GM21390 (cell line): ENCODE data around the gene DKK3.

Source experiments
- ATAC-seq: cut with Tn5 transposase; IDR thresholded peaks from one replicate; pipeline ENCODE4 v1.9.1; 2021; ENCODE audit not compliant: unreplicated experiment

DKK3 gene

DNA sequence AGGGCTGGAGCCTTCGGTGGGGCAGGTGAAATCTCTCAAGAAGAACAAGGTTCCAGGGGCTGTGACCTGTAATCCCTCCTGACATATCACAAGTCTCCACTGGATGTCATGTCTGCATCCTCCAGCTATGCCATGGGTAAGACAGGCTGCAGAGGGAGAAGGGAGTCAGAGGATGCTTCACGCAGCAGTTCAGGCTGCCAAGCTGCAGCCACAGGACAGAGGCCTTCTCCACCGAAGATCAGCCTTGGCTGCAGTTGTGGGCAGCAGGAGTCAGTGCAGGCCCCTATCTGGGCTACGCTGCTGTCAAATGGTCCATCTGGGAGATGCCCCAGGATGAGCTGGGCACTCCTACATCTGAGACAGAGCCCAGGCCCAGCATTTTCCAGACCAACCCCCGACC, 25.0 kb downstream of the DKK3 start:
- no peak for ATAC-seq

DNA sequence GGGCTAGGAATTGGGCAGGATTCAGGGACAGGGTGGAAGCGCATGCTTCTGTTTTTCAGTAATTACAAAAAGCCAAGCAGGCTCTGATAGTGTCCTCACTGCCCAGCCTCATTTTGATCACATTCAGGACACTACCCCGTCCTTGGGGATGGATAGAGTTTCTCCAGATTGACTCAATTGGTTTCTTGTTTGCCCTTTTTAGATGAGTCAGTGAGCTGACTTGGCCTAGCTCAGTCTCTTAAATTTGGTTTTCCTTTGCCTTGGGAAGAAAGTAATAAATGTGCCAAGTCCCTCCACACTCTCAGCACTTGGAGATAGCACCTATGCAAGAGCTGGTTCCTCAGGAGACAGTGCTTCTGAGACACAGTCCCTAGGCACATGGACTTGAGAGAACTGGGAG, 25.5 kb downstream of the DKK3 start:
- ATAC-seq: no peak

DNA sequence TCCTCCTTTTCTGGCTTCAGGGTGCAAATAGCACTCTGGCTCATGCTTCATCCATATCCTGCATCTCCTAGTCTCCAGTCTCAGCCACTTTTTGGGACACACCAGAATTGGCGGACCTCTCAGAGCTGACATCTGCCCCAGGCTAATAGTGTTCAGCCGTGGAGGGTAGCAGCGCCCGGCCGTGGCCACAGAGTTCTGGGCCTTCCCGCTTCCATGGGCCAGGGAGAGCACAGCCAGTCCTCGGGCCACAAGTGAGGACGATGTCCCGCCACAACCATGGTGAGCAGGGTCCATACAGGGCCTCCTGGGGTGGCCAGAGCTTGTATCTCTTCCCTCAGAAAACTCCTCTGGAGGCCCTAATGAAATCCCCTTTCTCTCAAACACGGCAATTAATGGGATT, 26.0 kb downstream of the DKK3 start:
- ATAC-seq: no peak

DNA sequence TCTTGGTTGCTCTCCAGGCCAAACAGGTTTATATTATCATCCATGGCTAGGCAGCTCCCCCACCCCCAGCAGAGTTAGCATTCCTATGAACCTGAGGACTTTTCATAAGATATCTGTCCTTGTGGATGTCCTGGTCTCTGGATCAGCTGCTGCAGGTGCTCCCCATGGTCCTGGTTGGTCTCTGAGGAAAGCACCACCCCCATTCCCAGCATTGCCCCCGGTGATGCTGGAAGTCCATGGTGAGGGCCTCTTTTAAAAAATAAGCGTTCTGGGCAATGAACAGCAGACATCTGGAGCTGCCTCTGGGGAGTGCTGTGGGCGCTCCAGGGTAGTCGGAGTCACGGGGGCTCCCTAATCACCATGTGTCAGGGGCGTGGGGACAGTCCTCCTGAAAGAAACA, 26.6 kb downstream of the DKK3 start:
- ATAC-seq: no peak

DNA sequence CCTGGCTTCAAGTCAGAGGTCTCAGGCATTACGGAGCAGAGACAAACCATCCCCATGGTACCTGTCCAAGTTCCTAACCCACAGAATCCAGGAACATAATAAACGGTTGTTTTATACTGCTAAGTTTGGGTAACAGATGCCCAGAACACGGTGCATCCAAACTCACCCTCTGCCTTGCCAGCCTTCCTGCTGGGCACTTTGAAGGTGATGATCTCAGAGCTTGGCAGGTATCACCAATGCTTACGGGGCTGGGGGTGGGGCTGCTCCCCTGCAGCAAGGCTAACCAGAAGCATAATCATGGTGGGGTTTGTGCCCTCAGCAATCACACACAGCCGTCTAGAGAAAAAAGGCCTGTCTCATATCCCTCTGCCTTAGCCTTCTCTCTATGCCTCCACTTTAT, 27.1 kb downstream of the DKK3 start:
- ATAC-seq: no peak

DNA sequence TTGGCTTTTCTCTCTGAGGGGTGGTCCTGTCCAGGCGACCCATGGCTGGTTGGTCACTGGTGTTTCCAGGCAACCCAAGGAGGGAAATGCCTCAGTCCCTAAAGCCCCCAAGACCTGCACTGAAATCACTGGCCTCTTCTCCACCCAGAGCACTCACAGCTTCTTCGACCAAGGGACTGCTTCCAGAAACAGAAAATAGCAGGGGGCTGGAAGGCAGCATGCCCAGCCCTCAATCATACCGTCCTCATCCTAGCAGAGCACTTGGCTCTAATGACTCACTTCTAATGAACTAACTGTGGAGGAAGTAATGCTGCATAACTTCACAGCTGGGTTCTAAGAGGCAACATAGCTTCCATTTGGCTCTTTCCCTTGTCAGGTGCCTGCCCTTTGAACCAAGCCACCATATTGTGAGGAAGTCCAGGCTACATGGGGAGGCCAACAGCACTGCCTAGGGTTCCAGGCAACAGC, 27.6 kb downstream of the DKK3 start:
- ATAC-seq: no peak

DNA sequence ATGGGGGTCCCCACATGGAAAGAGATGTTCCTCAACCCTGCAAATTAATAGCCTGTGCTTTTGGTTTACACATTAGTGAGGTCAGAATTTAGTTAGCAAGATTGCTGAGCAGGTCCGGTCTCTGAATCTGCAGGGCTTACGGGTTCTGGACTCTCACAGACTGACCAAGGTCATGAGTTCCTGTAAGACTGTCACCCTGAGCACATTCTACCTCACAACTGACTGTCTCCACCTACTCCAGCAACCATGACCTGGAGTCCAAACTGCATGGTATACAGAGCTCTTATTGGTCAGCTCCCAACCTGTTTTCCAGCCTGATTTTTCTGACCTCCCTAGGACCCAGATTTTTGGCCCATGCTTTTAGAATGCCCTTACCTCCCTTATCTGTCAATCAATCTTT, 28.2 kb downstream of the DKK3 start:
- ATAC-seq: no peak

DNA sequence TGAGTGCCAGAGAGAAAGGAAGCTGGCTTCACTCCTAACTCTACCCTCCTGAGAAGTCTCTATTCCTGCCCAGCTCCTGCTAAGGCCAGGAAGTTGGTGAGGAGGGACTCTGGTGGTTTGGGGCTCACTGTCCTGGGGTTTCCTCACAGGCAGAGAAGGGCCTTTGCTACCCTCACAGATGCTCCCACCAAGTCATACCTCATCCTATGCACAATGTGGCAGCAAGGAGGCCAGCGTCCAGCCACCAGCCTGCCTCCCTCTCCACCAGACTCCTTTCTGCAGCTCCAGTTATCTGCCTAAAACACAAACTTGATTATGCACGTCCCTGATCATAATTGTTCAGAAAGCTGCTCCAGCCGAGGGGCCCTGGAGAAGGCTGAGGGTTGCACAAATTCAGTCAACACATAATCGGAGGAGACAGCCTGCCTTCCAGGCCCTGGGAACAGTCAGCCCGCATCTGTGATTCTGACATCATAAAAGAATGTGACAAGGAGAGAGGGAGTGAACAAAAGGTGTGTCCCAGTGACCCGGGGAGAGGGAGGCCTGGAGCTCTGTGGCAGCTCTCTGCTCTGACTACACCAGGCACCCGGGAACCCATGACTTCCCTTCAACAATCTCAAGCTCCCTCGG, 28.8 kb downstream of the DKK3 start:
- ATAC-seq: no peak

DNA sequence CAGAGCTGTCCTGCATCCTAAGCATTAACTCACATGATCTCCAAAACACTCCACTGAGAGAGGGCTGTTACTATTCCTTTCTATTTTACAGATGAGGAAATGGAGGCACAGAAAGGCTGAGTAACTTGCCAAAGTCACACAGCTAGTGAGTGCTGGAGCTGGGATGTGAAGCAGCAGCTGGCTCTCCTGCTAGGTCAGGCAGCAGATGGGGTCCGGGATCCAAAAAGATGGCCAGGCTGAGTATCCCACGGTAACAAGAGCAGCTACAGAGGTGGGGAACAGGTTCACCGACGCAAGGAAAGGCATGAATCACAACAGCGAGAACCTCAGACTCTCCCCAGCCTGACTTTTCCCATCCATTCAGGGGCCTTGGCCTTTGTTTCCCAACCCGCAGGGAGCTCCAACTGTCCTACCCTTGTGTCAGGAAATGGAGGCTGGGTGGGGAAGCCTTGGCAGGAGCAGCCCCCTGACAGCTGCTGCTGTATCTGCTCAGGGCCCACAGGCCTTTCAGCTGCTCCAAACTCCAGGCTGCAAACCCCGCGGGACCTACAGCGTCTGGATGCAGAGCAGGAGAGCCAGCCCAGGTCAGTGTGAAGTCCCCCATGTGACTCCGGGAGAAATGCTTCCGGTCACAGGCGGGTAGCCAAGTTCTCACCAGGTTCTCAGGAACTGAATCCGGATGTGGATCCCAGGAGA, 29.5 kb downstream of the DKK3 start:
- no peak for ATAC-seq

DNA sequence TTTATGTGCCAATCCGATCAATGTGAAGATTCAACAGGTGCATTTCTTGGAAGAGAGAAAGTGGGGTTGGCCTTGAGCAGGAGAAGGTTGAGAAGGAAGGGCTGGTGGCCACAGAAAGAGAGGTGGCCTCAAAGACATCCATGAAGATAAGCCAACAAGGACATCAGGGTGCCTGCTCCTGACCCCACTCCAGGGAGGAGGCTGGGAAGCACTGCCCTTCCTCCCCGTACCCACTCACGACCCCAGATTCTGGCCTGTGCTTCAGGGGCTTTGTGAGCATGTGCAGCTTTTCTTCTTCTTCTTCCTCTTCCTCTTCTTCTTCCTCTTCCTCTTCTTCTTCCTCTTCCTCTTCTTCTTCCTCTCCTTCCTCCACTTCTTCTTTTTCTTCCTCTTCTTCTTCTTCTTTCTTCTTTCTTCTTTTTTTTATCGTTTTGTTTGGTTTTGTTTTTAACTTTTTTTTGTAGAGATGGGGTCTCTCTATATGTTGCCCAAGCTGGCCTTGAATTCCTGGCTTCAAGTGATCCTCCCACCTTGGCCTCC, 30.3 kb downstream of the DKK3 start:
- ATAC-seq: no peak

DNA sequence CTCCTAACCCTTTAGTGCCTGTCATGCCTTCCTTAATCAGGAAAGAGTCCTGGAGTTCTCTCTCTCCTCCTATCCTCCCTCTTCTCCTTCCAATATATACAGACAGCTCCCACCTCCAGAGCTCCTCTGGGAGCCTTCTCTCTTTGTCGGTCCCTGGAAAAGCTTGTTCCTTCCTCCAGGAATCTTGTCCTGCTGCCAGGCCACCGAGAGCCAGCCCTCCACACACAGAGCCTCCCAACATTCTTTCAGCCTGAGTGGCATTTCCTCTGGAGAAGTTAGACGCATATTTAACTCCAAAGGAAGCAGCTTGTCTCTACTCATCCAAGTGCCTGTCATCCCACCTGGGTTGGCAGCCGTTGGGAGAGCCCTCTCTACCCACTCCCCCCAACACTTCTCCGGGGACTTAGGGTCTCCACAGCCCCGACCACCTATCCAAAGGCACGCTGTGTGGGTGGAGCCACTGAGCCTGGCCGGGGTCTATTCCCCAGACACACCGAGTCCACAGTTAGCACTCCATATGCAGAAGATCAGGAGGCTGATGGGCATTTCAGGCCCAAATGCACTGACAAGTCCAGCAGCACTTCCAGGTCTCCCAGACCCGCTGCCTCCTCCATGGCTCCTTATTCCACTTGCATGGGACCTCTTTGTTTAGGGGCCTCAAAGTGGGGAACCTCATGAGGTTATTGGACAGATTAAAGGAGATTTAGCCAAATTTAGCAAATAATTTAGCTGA, 31.1 kb downstream of the DKK3 start:
- no peak for ATAC-seq

DNA sequence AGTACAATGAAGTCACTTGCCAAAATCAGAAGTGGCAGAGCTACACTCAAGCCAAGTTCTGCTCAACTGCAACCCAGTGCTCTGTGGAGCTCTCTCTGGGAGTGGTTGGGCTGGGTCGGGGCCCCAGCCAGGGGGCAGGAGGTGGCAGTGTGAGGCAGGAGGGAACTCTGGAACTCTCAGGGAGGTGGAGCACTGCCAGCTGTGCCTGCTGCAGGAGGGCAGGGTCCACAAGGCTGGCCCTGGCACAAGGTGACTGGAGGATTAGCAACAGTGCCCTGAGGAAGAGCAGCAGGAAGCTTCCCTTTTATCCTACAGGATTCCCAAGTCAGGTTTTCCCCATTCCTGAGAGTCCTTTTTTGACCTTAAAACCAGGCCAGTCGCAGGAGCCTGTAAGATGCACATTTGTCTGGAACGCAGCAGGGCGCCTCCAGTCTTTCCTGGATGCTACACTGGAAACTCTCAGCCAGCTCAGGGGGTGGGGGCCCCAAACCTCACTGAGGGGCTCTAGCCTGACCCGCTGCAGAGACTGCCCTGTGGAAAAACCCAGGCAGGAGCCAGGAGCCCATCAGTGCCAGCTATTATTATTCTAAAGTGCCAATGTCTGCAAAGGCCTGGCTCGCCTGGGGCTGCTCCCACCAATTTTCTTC, 31.8 kb downstream of the DKK3 start:
- ATAC-seq: no peak

DNA sequence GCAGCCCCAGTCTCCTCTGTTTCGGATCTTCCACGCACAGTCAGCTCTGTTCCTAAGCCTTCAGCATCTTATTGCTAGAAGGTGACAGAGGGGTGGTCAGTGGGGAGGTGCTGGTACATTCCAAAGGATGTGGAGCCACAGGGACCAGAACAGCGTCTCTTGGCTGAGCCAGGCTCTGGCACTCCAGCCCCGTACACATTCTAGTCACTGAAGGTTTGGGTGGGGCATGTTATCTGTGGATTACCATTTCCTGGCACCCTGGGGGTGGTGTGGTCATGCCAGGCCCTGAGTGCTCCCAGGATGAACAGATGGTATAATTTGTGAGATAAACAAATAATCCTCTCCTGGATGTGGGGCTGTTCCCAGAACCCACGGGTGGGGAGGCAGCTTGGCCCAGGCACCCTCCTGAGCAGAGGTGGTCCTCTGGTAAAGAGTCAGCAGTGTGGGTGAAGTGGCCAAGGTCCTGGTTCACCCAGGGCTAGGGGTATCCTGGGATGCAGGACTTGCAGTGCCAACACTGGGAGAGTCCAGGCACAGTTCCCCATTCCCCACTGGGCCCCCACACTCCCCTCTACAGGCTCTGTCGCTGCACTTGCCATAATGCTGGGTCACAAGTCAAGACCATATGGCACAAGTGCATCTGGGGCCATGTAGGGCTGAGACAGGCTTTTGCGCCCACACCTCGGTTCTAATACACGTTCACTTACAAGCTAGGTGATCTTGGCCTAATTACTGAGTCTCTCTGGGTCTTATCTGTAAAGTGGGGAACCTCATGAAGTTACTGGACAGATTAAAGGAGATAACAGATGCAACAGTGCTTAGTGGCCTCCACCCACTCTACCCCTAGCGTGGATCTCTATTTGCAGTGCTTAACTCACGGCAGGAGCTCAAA, 33.0 kb downstream of the DKK3 start:
- no peak for ATAC-seq

DNA sequence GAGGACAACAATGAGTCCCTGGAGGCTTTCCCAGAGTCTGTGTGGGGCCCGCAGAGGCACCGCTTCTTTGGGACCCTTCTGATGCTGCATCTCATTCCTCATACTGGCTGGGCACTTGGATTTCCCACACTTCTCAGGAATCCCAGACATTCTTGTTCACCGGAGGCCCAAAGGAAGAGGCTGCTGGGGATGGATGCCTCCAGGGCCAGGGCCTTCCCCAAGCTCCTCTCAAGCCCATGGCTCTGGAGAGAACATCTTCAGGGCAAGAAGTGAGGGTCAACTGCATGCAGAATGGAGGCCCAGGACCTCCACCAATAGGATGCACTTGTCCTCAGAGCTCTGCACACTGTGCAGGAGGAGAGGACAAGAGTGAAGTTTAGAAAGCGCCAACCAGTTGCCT, 34.6 kb downstream of the DKK3 start:
- no peak for ATAC-seq

DNA sequence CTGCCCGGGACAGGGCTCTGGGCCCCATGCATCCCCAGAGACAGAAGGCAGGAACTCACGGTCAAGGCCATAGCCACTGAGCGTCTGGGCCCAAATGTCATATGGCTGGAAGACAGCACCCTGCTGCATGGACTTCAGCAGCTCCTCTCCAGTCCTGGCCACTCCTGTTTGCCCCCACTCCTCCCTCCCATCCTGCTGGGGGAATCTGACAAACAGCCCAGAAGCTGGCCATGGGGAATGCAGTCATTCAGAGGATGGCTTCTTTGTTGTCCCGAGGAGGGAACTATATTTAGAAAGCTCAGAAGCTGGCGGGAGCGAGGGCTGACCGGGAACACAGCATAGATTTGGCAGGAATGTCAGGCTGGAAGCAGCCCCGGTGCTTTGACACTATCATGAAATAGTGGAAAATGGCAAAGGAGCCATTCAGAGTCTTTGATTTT, 35.0 kb downstream of the DKK3 start:
- ATAC-seq: no peak

DNA sequence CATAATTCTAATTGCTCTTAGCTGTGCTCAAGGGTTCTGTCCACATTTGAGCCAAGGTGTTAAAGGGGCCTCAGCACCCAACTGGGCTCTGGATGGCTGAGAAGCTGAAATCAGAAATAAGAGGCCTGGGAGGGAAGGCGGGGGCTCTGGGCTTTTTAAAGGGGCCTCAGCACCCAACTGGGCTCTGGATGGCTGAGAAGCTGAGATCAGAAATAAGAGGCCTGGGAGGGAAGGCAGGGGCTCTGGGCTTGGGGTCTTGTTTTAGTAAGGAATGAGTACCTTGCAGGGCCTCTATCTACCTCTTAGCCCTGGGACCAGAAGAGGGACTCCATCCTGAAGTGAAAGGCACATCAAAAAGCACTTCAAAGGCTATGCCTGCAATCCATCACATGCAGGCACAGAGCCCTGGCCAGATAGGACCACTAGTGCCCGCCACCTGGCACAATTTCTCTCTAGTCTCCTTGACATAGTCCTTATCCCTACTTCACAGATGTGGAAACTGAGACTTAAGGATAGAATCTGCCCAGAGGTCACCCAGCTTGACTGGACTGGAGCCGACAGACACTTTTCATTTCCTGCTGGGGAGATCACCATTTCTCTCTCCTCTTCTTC, 35.6 kb downstream of the DKK3 start:
- ATAC-seq: no peak

DNA sequence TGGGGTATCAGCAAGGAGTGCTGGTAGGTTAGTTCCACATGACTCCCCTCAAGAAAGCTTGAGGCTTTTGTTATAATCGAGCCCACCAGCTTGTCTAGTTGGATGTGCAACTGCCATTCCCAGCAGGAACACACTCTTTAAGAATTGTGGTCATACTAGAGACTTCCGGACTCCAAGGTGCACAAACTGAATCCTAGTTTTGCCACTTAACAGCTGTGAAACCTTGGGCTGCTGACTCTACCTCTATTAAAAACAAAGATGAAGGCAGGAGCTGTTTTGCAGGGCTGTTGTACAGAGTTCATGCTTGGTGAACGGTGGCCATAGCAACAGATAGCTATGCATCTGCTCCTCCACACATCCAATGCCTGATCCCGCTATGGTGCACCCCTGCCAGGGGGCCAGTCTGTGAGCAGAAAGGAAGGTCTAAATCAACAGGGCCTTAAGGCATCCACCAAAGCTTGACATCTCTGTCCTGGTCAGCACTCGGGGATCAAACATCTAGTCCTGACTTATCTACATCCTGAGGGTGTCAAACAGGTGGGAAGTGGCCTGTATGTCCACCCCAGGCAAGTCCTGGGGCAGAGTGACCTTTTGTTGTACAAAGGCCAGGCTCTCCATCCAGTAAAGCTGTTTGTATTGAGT, 36.4 kb downstream of the DKK3 start:
- no peak for ATAC-seq

DNA sequence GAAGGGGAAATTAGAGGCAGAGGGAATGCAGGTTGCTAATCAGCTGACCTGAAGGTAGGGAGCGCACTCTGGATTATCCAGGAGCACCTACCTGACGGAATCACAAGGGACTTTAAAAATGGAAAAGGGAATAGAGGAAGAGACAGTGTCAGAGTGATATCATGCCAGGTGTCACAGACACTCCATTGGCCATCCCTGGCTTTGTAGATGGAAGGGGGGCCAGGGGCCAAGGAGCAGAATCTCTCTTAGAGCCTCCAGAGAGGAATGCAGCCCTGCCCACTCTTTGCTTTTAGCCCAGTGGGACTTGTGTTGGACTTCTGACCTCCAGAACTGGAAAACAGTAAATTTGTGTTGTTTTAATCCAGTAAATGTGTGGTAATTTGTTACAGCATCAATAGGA, 37.9 kb downstream of the DKK3 start:
- no peak for ATAC-seq

DNA sequence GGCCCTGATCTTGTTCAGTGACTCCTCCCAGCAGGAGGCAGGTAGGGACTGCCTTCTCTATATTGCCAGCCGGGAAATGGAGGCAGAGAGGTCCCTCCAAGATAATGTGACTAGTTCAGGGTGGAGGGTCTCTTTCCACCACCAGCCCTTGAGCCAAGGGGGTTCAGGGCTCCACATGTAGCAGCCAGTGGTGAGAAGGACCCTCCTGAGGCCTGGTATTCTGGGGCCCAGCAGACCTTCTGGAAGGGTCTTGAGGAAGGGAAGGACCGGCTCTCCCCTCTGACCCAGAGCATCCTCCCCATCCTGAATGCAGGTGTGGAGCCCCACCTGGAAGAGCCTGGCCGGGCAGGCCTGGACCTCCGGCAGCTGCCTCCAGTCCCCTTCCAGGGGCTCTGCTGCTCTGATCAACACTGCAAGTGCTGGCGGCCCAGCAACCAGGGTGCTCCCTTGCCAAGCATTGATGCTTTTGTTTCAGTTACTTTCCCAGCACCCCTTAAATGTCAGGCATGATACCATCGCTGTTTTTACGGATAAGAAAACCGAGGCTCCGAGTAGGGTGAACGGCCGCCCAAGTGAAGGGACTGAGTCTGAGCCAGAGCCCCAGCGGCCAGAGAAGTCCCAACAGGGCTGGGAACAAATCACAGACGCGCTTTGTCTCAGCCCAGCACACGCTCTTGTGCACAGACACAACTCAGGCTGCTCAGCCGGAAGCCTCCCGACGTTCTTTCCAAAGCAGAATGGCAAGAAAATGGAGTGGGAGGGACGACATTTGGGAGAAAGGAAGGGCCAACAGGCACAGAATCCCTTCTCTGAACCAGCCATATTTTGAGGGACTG, 38.8 kb downstream of the DKK3 start:
- no peak for ATAC-seq
